Measurements from ENCODE around the gene CNPY4. TPM values are rescaled to one million over a fixed set of nuclear protein-coding genes. Genes with fewer than 3 reads are reported as not detected.

The CNPY4 gene
- total RNA-seq, 4 donors from 2014 or later = 3.3 to 53.6 (median 24.7) TPM; not detected in 1

DNA sequence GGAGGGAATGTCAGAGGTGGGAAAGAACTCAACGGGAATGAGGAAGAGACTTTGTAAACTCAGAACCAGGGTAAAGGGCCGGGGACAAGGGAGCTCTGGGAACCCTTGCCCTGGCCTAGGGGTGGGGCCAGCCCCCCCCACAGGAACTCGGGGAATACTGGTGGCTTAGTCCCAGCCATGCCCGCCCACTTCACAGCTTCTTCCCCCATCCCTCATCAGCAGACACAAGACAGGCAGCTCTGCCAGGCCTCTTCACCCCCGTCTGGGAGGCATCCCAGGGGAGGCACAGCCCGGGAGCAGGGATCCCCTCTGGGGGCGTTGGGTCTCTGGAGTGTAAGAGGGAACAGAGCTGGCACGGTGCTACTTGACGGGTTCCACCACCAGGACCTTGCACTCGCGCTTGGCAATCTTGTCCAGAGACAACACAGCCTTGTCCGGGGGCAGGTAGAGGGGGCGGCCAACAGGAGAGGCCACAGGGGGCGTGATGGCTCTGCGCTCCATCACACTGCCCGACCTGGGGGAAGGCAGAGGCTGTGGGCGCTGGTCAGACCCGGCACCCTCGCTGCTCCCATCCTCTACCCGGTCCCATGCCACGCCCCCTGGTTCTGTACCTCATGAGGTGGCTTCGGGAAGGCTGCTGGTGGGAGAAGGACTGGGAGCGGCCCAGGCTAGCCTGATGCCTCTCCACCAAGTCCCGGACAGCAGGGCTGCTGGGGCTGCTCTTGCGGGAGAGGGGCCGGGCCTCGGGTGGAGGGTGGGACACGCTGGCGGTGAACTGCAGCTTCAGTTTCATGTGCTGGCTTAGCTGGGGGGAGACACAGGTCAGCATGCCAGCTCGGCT is 35.4 kb downstream of the CNPY4 start:
- Histone ChIP-seq H3K9me3 (no peaks in the 10 kb centered on the region), H3K4me3 (no peak overlapping the region), H3K36me3 (no peaks in the 10 kb centered on the region), H3K27me3 (no peaks in the 10 kb centered on the region), H3K4me1 (peaks cover 0 to 11% of the 10 kb centered on the region in 2 donors), H3K27ac (peak overlapping the region in 1 of 2 donors; percentile 10)
- TF ChIP-seq POLR2A (IDR thresholded peaks at IDR 0.05) (no peak), CTCF (IDR thresholded peaks at IDR 0.05) (no peak)
- intact Hi-C loops (cut with DNase I; ENCODE audit: low total_unique reads) = no loop called here
- DNase-seq = no peak

DNA sequence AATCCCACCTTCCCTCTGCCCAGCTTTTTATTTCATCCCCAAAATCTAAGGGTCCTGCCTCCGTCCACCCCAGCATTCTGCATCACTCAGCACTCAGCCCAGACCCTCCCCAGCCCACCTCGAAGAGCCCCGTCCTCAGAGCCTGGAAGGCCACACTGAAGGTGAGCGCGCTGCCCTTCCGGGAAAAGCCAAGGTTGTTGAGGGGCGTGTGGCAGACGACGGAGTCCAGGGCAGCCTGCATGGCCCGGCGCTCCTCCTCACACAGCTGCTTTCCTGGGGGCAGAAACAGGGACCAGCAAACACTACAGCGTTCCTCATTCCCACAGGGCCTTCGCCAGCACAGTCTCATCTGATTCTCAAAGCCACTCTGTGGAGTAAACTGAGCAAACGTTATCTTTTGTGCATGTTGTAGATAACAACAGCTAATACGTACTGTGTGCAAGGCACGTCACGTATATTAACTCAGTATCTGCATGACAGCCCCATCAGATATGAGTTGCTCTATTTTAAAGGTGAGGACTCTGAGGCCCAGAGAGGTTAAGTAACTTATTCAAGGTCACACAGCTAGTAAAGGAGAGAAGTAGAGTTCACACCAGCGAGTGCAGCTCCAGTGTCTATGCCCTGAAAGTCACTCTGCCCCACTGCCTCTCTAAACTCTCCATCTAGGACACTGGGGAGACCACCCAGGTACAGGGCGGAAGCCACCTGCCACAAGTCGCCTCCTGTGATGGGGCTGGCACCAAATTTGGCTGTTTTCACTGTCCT is 36.3 kb downstream of the CNPY4 start:
- no peaks in the 10 kb centered on the region for H3K27me3 ChIP-seq
- TF ChIP-seq CTCF (IDR thresholded peaks at IDR 0.05) = no peak
- TF ChIP-seq POLR2A (IDR thresholded peaks at IDR 0.05) = no peak
- H3K4me1 ChIP-seq = peaks cover 0 to 8% of the 10 kb centered on the region in 2 donors
- no peak overlapping the region for H3K27ac ChIP-seq
- intact Hi-C loops (cut with DNase I; ENCODE audit: low total_unique reads) = no loop called here
- no peaks in the 10 kb centered on the region for H3K36me3 ChIP-seq
- no peak for DNase-seq
- H3K9me3 ChIP-seq = no peaks in the 10 kb centered on the region
- H3K4me3 ChIP-seq = no peak overlapping the region

- no peak for DNase-seq
- Histone ChIP-seq H3K27me3 (no peaks in the 10 kb centered on the region), H3K4me3 (no peak overlapping the region), H3K36me3 (no peaks in the 10 kb centered on the region), H3K9me3 (no peaks in the 10 kb centered on the region), H3K27ac (no peak overlapping the region), H3K4me1 (peaks cover 0 to 8% of the 10 kb centered on the region in 2 donors)
- intact Hi-C loops (cut with DNase I; ENCODE audit: low total_unique reads) = no loop called here
- no peak for TF ChIP-seq POLR2A (IDR thresholded peaks at IDR 0.05)
Observed at GRCh38 chr7:100156331-100157068, 37.1 kb downstream of the CNPY4 start.

- H3K4me1 ChIP-seq = peaks cover 0 to 8% of the 10 kb centered on the region in 2 donors
- intact Hi-C loops (cut with DNase I; ENCODE audit: low total_unique reads) = no loop called here
- no peak for TF ChIP-seq CTCF (IDR thresholded peaks at IDR 0.05)
- TF ChIP-seq POLR2A (IDR thresholded peaks at IDR 0.05) = no peak
- H3K27ac ChIP-seq = peak overlapping the region; percentile 76 to 88
- no peaks in the 10 kb centered on the region for H3K36me3 ChIP-seq
- H3K9me3 ChIP-seq = no peaks in the 10 kb centered on the region
- H3K27me3 ChIP-seq = no peaks in the 10 kb centered on the region
- H3K4me3 ChIP-seq = no peak overlapping the region
- no peak for DNase-seq
Observed at GRCh38 chr7:100157069-100157333, 37.6 kb downstream of the CNPY4 start.

DNA sequence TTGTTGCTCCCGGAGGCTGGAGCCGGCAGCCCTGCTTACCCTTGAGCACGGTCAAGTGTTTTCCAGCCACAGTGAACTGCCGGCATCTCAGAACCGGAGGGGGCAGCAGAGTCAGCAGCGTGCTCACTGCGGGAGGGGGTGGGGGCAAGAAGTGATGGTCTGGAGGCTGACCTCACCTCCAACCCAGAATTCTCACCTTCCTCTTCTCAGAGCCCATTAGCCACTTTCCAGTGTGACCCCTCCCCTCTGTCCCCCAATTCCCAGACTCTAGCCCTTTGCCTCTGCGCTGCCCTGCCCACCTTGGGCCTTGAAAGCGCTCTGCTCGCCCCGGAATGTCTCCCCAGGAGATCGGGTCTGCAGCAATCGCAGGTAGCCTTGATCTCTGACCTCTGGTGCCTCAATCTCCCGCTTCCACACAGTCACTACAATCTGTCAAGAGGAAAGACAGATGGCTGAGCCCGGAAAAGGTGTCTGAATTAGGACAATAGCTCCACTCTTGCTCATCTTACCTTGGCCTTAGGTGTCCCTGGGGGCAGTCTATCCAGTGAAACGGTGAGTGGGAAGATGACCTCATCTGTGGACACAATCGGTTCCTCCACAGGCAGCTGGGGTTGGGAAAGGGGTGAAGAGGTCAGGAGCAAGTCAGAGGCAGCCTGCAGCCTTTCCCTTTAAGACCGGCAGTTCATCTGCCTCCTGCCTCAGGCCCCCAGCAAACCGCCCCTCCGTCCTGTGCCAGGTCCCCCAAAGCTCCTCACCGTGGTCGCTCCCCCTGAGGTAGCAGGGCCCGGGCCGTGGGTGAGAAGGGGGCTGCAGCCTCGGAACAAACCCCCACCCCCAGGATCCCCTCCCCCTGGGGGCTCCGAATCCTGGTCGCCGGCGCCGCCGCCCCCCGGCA is 38.1 kb downstream of the CNPY4 start:
- intact Hi-C loops (cut with DNase I; ENCODE audit: low total_unique reads) = no loop called here
- Histone ChIP-seq H3K27me3 (no peaks in the 10 kb centered on the region), H3K4me3 (peak overlapping the region; percentile 46 to 82), H3K36me3 (no peaks in the 10 kb centered on the region), H3K9me3 (no peaks in the 10 kb centered on the region), H3K27ac (peak overlapping the region; percentile 76 to 88), H3K4me1 (peaks cover 0 to 8% of the 10 kb centered on the region in 2 donors)
- TF ChIP-seq POLR2A (IDR thresholded peaks at IDR 0.05) (no peak), CTCF (IDR thresholded peaks at IDR 0.05) (no peak)
- peak; percentile 47 to 70 for DNase-seq

Data from uterus (tissue), 4 donors.